Mucosa of descending colon (tissue), 3 donors: ENCODE results near the gene KCNJ1. TPM values are rescaled to one million over a fixed set of nuclear protein-coding genes. Genes with fewer than 3 reads are reported as not detected.

ENCODE experiments used
- ATAC-seq: fragments of 200-7000 bp; cut with Tn5 transposase; one replicate; pipeline ENCODE4 v1.9.1; 2020; ENCODE audit warnings: mild to moderate bottlenecking, moderate library complexity
- DNase-seq, 3 donors: peaks; one replicate each; pipeline ENCODE4 v3.0.0-alpha.2; 2020
- H3K36me3 ChIP-seq: fragments of 200-600 bp; one replicate; pipeline ENCODE4 v1.8.0; 2021; ENCODE audit warnings: low read depth, mild to moderate bottlenecking
- H3K4me1 ChIP-seq: fragments of 200-600 bp; one replicate; pipeline ENCODE4 v1.8.0; 2021; ENCODE audit warnings: low read depth, mild to moderate bottlenecking
- H3K4me3 ChIP-seq: fragments of 200-600 bp; one replicate; pipeline ENCODE4 v1.8.0; 2021; ENCODE audit warnings: mild to moderate bottlenecking
- H3K9me3 ChIP-seq: fragments of 200-600 bp; one replicate; pipeline ENCODE4 v1.8.0; 2021; ENCODE audit warnings: mild to moderate bottlenecking
- intact Hi-C, 2 donors: fragments of 100-400 bp; cut with DNase I in 1 of 2; cut with micrococcal nuclease in 1 of 2; formaldehyde crosslinking; loops; one replicate each; pipeline versions ENCODE4 v1.11.0 to v1.11.1; 2022; cut with DNase I, micrococcal nuclease
- total RNA-seq, 3 donors: library from RNA; stranded (reverse); fragmentation: NEBNext Ultra II Directional in 2 of 3; extraction: Animal tissue kit (Norgen Biotek cat#: 25700) in 2 of 3; gene quantifications; one replicate each; pipeline versions ENCODE4 v1.2.1 to v1.2.4, GENCODE V29; 2021 to 2023
- TF ChIP-seq, protein P1 (sequence below): fragments of 200-600 bp; IDR thresholded peaks from one replicate; pipeline ENCODE4 v1.8.0; 2022; ENCODE audit warnings: antibody characterized with exemption, mild to moderate bottlenecking
- donor health status: DM: no; HTN: no; CAD: no; lungs with moderate emphysema.
- donor health status: DM: no; HTN: no; CAD: no.
- donor health status: DM: no; HTN: yes; CAD: no.

KCNJ1 gene
- total RNA-seq, 3 donors from 2014 or later: not detected

DNA sequence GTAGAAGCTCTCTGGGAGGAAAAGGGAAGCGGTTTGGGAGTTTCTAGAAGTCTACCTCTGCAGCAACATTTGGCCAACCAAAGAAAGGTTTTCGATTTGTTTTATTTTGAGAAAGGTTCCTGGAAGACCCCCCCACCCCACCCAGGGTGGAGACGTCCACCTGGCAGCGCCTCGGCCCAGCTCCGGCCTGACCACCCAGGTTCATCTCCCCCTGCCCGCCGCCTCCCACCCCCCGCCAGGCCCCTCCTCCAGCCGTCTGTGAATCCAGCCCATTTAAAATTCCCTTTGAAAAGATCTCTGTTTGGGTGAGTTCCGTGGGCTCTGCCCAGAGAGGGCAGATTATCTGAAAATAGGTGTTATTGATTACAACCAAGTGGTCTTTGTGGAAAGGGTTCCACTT, 43.3 kb downstream of the KCNJ1 start:
- Histone ChIP-seq H3K9me3 (no peaks in the 10 kb centered on the region), H3K4me3 (no peak overlapping the region), H3K4me1 (no peaks in the 10 kb centered on the region), H3K36me3 (no peaks in the 10 kb centered on the region)
- DNase-seq (no peak), ATAC-seq (no peak)
- intact Hi-C loops: no loop called here
- TF ChIP-seq, protein P1, sequence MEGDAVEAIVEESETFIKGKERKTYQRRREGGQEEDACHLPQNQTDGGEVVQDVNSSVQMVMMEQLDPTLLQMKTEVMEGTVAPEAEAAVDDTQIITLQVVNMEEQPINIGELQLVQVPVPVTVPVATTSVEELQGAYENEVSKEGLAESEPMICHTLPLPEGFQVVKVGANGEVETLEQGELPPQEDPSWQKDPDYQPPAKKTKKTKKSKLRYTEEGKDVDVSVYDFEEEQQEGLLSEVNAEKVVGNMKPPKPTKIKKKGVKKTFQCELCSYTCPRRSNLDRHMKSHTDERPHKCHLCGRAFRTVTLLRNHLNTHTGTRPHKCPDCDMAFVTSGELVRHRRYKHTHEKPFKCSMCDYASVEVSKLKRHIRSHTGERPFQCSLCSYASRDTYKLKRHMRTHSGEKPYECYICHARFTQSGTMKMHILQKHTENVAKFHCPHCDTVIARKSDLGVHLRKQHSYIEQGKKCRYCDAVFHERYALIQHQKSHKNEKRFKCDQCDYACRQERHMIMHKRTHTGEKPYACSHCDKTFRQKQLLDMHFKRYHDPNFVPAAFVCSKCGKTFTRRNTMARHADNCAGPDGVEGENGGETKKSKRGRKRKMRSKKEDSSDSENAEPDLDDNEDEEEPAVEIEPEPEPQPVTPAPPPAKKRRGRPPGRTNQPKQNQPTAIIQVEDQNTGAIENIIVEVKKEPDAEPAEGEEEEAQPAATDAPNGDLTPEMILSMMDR: no peak

DNA sequence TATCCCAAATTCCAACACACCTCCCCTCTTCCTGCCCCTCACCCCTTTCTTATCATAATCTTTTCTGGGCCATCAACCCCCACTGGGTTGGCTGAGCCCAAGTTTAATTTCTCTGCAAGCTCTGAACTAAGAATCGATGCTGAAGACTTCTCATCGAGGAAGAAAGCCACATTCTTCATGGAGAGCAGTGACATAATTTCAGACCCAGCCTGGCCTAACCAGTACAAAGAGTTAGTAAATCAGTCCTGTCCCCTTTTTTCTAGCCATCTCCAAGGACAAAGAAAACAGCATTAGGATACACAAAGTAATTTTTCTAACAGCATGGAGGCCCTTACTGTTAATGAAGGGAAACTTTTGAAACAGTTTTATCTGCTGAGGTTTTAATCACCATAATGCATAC, 45.0 kb downstream of the KCNJ1 start:
- H3K36me3 ChIP-seq: no peaks in the 10 kb centered on the region
- intact Hi-C loops: no loop called here
- H3K4me3 ChIP-seq: no peak overlapping the region
- TF ChIP-seq, protein P1: no peak
- ATAC-seq: no peak
- DNase-seq: no peak
- no peaks in the 10 kb centered on the region for H3K9me3 ChIP-seq
- H3K4me1 ChIP-seq: no peaks in the 10 kb centered on the region

DNA sequence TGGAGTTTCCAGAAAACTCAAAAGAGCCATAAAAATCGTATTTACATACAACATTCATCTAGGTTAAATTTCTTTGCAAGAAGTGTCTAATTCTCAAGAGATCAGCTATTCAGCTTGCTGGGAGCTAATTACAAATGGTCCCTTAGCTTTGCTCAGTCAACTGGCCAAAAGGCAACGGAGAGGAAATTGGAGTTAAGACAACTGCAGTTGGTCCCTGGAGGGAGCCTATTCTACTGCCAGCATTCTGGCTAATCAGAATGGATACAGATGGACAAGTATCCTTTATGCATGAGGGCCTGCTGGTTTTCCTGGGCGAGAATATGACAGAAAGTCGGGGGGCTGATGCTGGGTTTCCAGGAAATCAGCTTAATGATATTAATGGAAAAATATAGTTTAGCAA, 45.5 kb downstream of the KCNJ1 start:
- ATAC-seq (no peak), DNase-seq (no peak)
- intact Hi-C loops: no loop called here
- Histone ChIP-seq H3K9me3 (no peaks in the 10 kb centered on the region), H3K36me3 (no peaks in the 10 kb centered on the region), H3K4me3 (no peak overlapping the region), H3K4me1 (no peaks in the 10 kb centered on the region)
- TF ChIP-seq, protein P1: no peak

DNA sequence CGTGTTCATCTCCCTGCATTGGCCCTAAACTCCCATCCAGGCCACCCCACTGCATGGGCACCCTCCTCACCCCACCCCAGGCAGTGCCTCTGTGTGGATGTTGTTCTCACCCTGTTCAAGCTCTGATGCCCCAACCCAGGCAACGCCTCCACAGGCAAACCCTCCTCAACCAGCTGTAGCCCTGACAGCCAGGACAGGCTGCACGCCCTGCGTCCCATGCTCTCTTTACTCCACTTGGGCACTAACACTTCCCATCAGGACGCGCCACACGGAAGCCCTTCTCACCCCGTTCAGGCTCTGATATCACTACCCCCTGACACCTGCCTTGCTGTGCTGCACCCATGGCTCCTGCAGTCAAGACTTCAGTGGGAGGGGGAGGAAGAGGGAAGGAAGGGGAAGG, 47.9 kb downstream of the KCNJ1 start:
- Histone ChIP-seq H3K36me3 (no peaks in the 10 kb centered on the region), H3K4me1 (no peaks in the 10 kb centered on the region), H3K9me3 (no peaks in the 10 kb centered on the region), H3K4me3 (no peak overlapping the region)
- intact Hi-C loops: no loop called here
- TF ChIP-seq, protein P1: no peak
- ATAC-seq (no peak), DNase-seq (no peak)

DNA sequence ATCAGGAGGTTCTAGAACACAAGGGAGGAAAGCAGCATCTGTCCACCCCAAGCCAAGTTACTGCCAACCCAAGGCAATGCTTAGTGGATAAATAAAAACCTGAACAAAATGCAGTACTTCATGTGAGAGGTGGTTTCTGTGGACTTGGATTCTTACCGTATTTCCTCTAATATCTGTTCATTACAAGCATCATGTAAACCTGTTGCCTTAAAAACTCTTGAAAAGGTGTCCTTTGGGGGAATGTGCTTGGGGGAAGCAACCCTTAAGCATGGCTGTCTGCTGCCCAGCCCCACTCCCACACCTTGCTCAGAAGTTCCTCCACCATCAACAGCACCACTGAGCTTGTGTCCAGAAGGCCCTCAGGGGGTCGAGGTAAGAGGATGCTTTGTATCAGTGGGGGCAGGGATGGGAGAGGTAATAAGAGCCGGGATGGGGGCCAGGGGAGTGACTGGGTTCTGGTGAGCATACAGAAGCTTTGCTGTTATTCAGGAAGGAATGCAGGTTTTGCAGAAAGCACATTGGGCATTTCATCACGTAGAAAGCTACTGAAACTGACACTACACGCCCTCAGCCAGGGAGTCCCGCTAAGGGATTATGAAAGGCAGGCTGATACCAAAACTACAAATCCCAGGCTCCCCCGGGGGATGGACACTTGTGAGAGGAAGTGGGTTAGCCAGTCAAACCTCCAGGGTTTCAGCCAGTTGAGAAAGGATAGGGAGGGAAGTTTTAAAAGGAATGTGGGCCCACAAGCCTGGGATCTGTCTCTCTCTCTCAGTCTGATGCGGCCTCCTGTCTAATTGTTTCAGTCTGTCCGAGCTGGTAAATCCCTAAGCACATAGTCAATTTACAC, 52.0 kb downstream of the KCNJ1 start:
- intact Hi-C loops: no loop called here
- Histone ChIP-seq H3K9me3 (no peaks in the 10 kb centered on the region), H3K36me3 (no peaks in the 10 kb centered on the region), H3K4me3 (no peak overlapping the region), H3K4me1 (no peaks in the 10 kb centered on the region)
- ATAC-seq (no peak), DNase-seq (peak in 1 of 3 donors; percentile 21)
- TF ChIP-seq, protein P1: no peak
